ENCODE data around the gene HHIPL1. TPM values are rescaled to one million over a fixed set of nuclear protein-coding genes. Genes with fewer than 3 reads are reported as not detected.

The HHIPL1 gene
- total and polyA plus RNA-seq, 2 of the 8 experiments (the other 6 are each of a cell fraction or from before 2014, with no cell fraction given), result 1.5 to 2.6 TPM

DNA sequence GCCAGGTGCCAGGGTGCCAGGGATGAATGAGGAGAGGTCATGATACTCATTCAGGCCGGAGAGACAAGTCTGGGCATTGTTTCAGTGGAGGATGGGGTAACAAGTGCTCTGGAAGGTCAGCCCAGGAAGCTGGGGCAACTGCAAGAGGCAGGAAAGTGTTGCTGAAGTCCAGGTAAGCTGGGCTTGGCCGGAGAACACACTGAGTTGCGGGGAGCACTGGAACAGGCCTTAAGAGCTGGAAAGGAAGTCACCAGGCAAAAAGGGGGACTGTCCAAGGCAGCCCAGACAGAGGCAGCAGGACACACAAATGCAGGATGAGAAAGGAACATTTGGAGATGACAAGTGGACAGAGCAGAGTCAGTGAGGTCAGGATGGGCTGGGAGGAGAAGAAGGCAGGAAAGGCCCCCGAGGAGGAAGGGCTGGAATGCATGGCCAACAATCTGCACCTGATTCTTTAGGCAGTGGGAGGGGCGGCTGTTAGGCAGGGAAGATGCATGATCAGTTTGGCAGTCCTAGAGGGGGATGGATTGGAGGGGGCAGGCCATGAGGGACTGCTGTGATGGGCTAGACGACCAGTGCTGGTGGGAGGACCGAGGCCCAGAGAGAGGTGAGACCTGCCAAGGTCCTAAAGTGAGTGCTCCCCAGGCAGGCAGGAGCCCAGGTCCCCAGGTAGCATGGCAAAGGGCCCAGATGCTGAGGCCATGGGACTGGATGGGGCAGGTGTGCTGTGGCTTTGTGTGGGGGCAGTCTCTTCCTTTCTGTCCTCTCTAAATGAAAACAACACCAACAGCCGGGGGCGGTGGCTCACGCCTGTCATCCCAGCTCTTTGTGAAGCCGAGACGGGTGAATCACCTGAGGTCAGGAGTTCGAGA is 17.2 kb upstream of the HHIPL1 start:
- Histone ChIP-seq H3K23me2 (ENCODE audit: low read depth, low read length) (peaks cover 5% of the 10 kb centered on the region; the same call in 1 of the 2 replicates), H2BK20ac (ENCODE audit: low read length) (no peak overlapping the region), H2AFZ (ENCODE audit: low read length) (no peak overlapping the region), H3K14ac (ENCODE audit: insufficient read length) (no peak overlapping the region), H2BK15ac (ENCODE audit: low read length) (peak overlapping the region; percentile 40; the same call in 1 of the 2 replicates), H3K36me3 (ENCODE audit: control insufficient read depth in 2 of 4, insufficient read depth in 4 of 4, low read length in 3 of 4) (no peaks in the 10 kb centered on the region), H3K4me2 (ENCODE audit: insufficient read depth in 1 of 2, low read depth in 2 of 2, low read length in 2 of 2) (no peak overlapping the region), H4K5ac (ENCODE audit: insufficient read length, low read depth, low read length) (no peak overlapping the region), H3K4me1 (replicated peaks in 1 of 4; ENCODE audit: control insufficient read depth in 3 of 4, insufficient read depth in 4 of 4, low read length in 3 of 4) (peaks cover 0 to 3% (median 1%) of the 10 kb centered on the region in 4 experiments; a peak in 4 of 7 replicates), H2AK5ac (ENCODE audit: low read depth, low read length) (0 out of 2 replicates have a peak overlapping the region, but pooled peaks have one; percentile 70), H3K18ac (ENCODE audit: extremely low read depth, low read length) (no peak overlapping the region), H3K27me3 (replicated peaks in 1 of 4; ENCODE audit: control insufficient read depth in 3 of 4, extremely low read depth in 1 of 4, insufficient read depth in 3 of 4, low read length in 3 of 4) (no peaks in the 10 kb centered on the region; a peak in 1 of 7 replicates), H3K79me1 (ENCODE audit: low read depth, low read length) (no peaks in the 10 kb centered on the region), H3K4me3 (ENCODE audit: extremely low read depth in 1 of 4, insufficient read depth in 2 of 4, low read depth in 3 of 4, low read length in 4 of 4) (no peak overlapping the region), H4K91ac (replicated peaks; ENCODE audit: insufficient read length, low read length) (no peak overlapping the region), H2BK12ac (ENCODE audit: low read depth, low read length) (no peak overlapping the region), H3K56ac (replicated peaks; ENCODE audit: insufficient read length, low read depth, low read length) (no peak overlapping the region), H2BK120ac (replicated peaks; ENCODE audit: low read depth, low read length) (no peak overlapping the region), H3K27ac (ENCODE audit: low read depth, low read length) (no peak overlapping the region), H3K4ac (replicated peaks; ENCODE audit: insufficient read length, low read depth, low read length) (no peak overlapping the region), H2BK5ac (ENCODE audit: low read depth, low read length) (no peak overlapping the region), H4K8ac (ENCODE audit: extremely low read depth, insufficient read depth, low read length) (no peak overlapping the region), H3K9ac (replicated peaks in 1 of 4; ENCODE audit: extremely low read depth in 1 of 4, low read depth in 3 of 4, low read length in 3 of 4) (no peak overlapping the region), H3K79me2 (ENCODE audit: control insufficient read depth in 1 of 2, insufficient read depth in 2 of 2, low read length in 2 of 2) (no peaks in the 10 kb centered on the region), H4K20me1 (replicated peaks in 1 of 2; ENCODE audit: control insufficient read depth in 1 of 2, insufficient read depth in 2 of 2, low read length in 2 of 2) (peaks cover 0 to 4% of the 10 kb centered on the region in 2 experiments), H3K9me3 (ENCODE audit: insufficient read depth in 2 of 2, low read depth in 1 of 2, low read length in 1 of 2) (no peaks in the 10 kb centered on the region), H3K23ac (ENCODE audit: insufficient read length) (no peak overlapping the region)
- no peak for TF ChIP-seq CTBP2 (IDR thresholded peaks at IDR 0.05; ENCODE audit: borderline replicate concordance, insufficient read depth, insufficient read length, low read length)
- no peak for TF ChIP-seq SP2 (IDR thresholded peaks at IDR 0.05; ENCODE audit: low read length)
- no peak for TF ChIP-seq RFX5 (IDR thresholded peaks at IDR 0.05; ENCODE audit: borderline replicate concordance, low read depth, low read length)
- no peak for TF ChIP-seq GABPA (IDR thresholded peaks at IDR 0.05; ENCODE audit: borderline replicate concordance, insufficient read depth, low read length)
- TF ChIP-seq EGR1 (IDR thresholded peaks at IDR 0.05; ENCODE audit: borderline replicate concordance, low read depth, low read length), result no peak
- WGBS, 2 experiments (ENCODE audit: extremely low coverage in 1 of 2, insufficient coverage in 1 of 2, insufficient read length in 1 of 2, insufficient replicate concordance in 2 of 2, low coverage in 1 of 2, low lambda C conversion rate in 2 of 2, missing lambda C conversion rate in 1 of 2), result 87% methylated on average over 13 of the region's 13 CpGs; no CpG with 5 or more reads in 1 of the 2 experiments
- ChIA-PET CTCF (ENCODE audit: partially characterized antibody) (interaction anchor here (0.7 to 4.8 kb wide), 41 partner anchors 8 to 249 kb away, joined by 3 to 32 read pairs (median 4); partner anchors contain the start of gene CCDC85C), POLR2A (ENCODE audit: partially characterized antibody) (interaction anchor here (0.6 kb wide), 1 partner anchor 42 kb away, joined by 3 read pairs; no protein-coding TSS in a partner anchor)
- no peak for DNase-seq (ENCODE audit: low read depth in 1 of 2, low spot score in 2 of 2)
- FAIRE-seq, result no peak

Data from H1 (cell line).